ENCODE measurements around the gene DIP2C. TPM values are rescaled to one million over a fixed set of nuclear protein-coding genes. Genes with fewer than 3 reads are reported as not detected.

The DIP2C gene
- total RNA-seq, 1 donor from 2014 or later: 10.1 TPM

- Histone ChIP-seq H3K4me3 (no peak overlapping the region), H3K9me3 (ENCODE audit: low read depth) (no peaks in the 10 kb centered on the region), H3K27me3 (no peaks in the 10 kb centered on the region), H3K79me2 (ENCODE audit: low read depth) (peaks cover 37% of the 10 kb centered on the region), H4K20me1 (ENCODE audit: low read depth) (peaks cover 88% of the 10 kb centered on the region), H3K9ac (no peak overlapping the region), H3F3A (ENCODE audit: low read depth) (peaks cover under 1% of the 10 kb centered on the region), H3K4me2 (no peak overlapping the region), H3K27ac (no peak overlapping the region), H3K36me3 (no peaks in the 10 kb centered on the region), H3K4me1 (peaks cover 28% of the 10 kb centered on the region), H2AFZ (replicated peaks) (no peak overlapping the region)
- DNase-seq (ENCODE audit: low spot score): no peak
- Mint-ChIP-seq H3K4me1 (peaks cover 47% of the 10 kb centered on the region), H3K4me3 (no peak overlapping the region), H3K27ac (no peak overlapping the region), H3K36me3 (peaks cover 4% of the 10 kb centered on the region), H3K9me3 (peaks cover 2% of the 10 kb centered on the region), H3K27me3 (ENCODE audit: insufficient read depth, low read depth) (no peaks in the 10 kb centered on the region)
- TF ChIP-seq EZH2 (IDR thresholded peaks at IDR 0.05): no peak
- TF ChIP-seq EZH2phosphoT487 (IDR thresholded peaks at IDR 0.05): no peak
- no peak for TF ChIP-seq CTCF (IDR thresholded peaks at IDR 0.05)
Observed at GRCh38 chr10:523925-524324, 165.5 kb downstream of the DIP2C start.

GRCh38 chr10:522350-522749, 167.1 kb downstream of the DIP2C start:
- Histone ChIP-seq H3K27ac (no peak overlapping the region), H3F3A (ENCODE audit: low read depth) (peaks cover 16% of the 10 kb centered on the region), H3K9me3 (ENCODE audit: low read depth) (no peaks in the 10 kb centered on the region), H4K20me1 (ENCODE audit: low read depth) (peaks cover 91% of the 10 kb centered on the region), H3K79me2 (ENCODE audit: low read depth) (peaks cover 37% of the 10 kb centered on the region), H3K4me3 (no peak overlapping the region), H3K4me2 (no peak overlapping the region), H2AFZ (replicated peaks) (no peak overlapping the region), H3K36me3 (no peaks in the 10 kb centered on the region), H3K27me3 (no peaks in the 10 kb centered on the region), H3K9ac (no peak overlapping the region), H3K4me1 (peaks cover 37% of the 10 kb centered on the region)
- H3K36me3 Mint-ChIP-seq: peaks cover 4% of the 10 kb centered on the region
- H3K4me3 Mint-ChIP-seq: no peak overlapping the region
- H3K27ac Mint-ChIP-seq: no peak overlapping the region
- TF ChIP-seq EZH2 (IDR thresholded peaks at IDR 0.05) (no peak), CTCF (IDR thresholded peaks at IDR 0.05) (no peak), EZH2phosphoT487 (IDR thresholded peaks at IDR 0.05) (no peak)
- no peak for DNase-seq (ENCODE audit: low spot score)
- peaks cover 62% of the 10 kb centered on the region for H3K4me1 Mint-ChIP-seq
- peaks cover under 1% of the 10 kb centered on the region for H3K27me3 Mint-ChIP-seq (ENCODE audit: insufficient read depth, low read depth)
- peaks cover 2% of the 10 kb centered on the region for H3K9me3 Mint-ChIP-seq

GRCh38 chr10:521261-522250, 167.9 kb downstream of the DIP2C start:
- no peaks in the 10 kb centered on the region for H3K36me3 ChIP-seq
- H3K27me3 ChIP-seq: no peaks in the 10 kb centered on the region
- H4K20me1 ChIP-seq (ENCODE audit: low read depth): peaks cover 90% of the 10 kb centered on the region
- TF ChIP-seq EZH2 (IDR thresholded peaks at IDR 0.05): no peak
- no peak for TF ChIP-seq CTCF (IDR thresholded peaks at IDR 0.05)
- TF ChIP-seq EZH2phosphoT487 (IDR thresholded peaks at IDR 0.05): no peak
- H3K79me2 ChIP-seq (ENCODE audit: low read depth): peaks cover 37% of the 10 kb centered on the region
- peaks cover 23% of the 10 kb centered on the region for H3F3A ChIP-seq (ENCODE audit: low read depth)
- Mint-ChIP-seq H3K4me1 (peaks cover 63% of the 10 kb centered on the region), H3K9me3 (peaks cover under 1% of the 10 kb centered on the region), H3K4me3 (peak overlapping the region; percentile 3), H3K27ac (peak overlapping the region; percentile 20), H3K36me3 (peaks cover 3% of the 10 kb centered on the region), H3K27me3 (ENCODE audit: insufficient read depth, low read depth) (peaks cover 2% of the 10 kb centered on the region)
- no peak overlapping the region for H3K27ac ChIP-seq
- H3K9ac ChIP-seq: no peak overlapping the region
- H3K4me2 ChIP-seq: peak overlapping the region; percentile 27
- H3K9me3 ChIP-seq (ENCODE audit: low read depth): no peaks in the 10 kb centered on the region
- no peak overlapping the region for H3K4me3 ChIP-seq
- no peak overlapping the region for H2AFZ ChIP-seq (replicated peaks)
- peaks cover 41% of the 10 kb centered on the region for H3K4me1 ChIP-seq
- peak; percentile 54 for DNase-seq (ENCODE audit: low spot score)

Data from neural progenitor cell (in vitro differentiated cells).